Activated naive CD8-positive, alpha-beta T cell (primary cell): ENCODE measurements around the gene TBC1D12.

Experiments used
- H3K27ac Mint-ChIP-seq: one replicate; pipeline ENCODE4 v1.8.0; 2021; ENCODE audit warnings: mixed read lengths
- H3K27me3 Mint-ChIP-seq: one replicate; pipeline ENCODE4 v1.8.0; 2021; ENCODE audit warnings: mixed read lengths
- H3K36me3 Mint-ChIP-seq: one replicate; pipeline ENCODE4 v1.8.0; 2021; ENCODE audit warnings: mixed read lengths
- H3K4me1 Mint-ChIP-seq: one replicate; pipeline ENCODE4 v1.8.0; 2021; ENCODE audit warnings: low read depth, mixed read lengths
- H3K4me3 Mint-ChIP-seq: one replicate; pipeline ENCODE4 v1.8.0; 2021; ENCODE audit warnings: mild to moderate bottlenecking, mixed read lengths
- H3K9me3 Mint-ChIP-seq: one replicate; pipeline ENCODE4 v1.8.0; 2021; ENCODE audit warnings: low read depth, mixed read lengths

The TBC1D12 gene

GRCh38 chr10:94459385-94459784 lies 57.0 kb downstream of the TBC1D12 start:
- H3K36me3 Mint-ChIP-seq = no peaks in the 10 kb centered on the region
- no peaks in the 10 kb centered on the region for H3K9me3 Mint-ChIP-seq
- no peaks in the 10 kb centered on the region for H3K4me1 Mint-ChIP-seq
- no peak overlapping the region for H3K4me3 Mint-ChIP-seq
- H3K27me3 Mint-ChIP-seq = peaks cover 8% of the 10 kb centered on the region
- H3K27ac Mint-ChIP-seq = no peak overlapping the region

- Mint-ChIP-seq H3K4me3 (no peak overlapping the region), H3K27ac (no peak overlapping the region), H3K36me3 (no peaks in the 10 kb centered on the region), H3K4me1 (no peaks in the 10 kb centered on the region), H3K27me3 (peaks cover 12% of the 10 kb centered on the region), H3K9me3 (no peaks in the 10 kb centered on the region)
Measured at GRCh38 chr10:94461503-94461902, 59.2 kb downstream of the TBC1D12 start.

GRCh38 chr10:94462130-94462529 lies 59.8 kb downstream of the TBC1D12 start:
- Mint-ChIP-seq H3K27me3 (peaks cover 12% of the 10 kb centered on the region), H3K27ac (no peak overlapping the region), H3K4me3 (no peak overlapping the region), H3K4me1 (no peaks in the 10 kb centered on the region), H3K36me3 (no peaks in the 10 kb centered on the region), H3K9me3 (no peaks in the 10 kb centered on the region)

GRCh38 chr10:94465684-94466083 lies 63.3 kb downstream of the TBC1D12 start:
- H3K27ac Mint-ChIP-seq = no peak overlapping the region
- H3K4me1 Mint-ChIP-seq = no peaks in the 10 kb centered on the region
- no peaks in the 10 kb centered on the region for H3K36me3 Mint-ChIP-seq
- H3K4me3 Mint-ChIP-seq = no peak overlapping the region
- peaks cover 14% of the 10 kb centered on the region for H3K27me3 Mint-ChIP-seq
- H3K9me3 Mint-ChIP-seq = no peaks in the 10 kb centered on the region

- Mint-ChIP-seq H3K4me1 (no peaks in the 10 kb centered on the region), H3K4me3 (no peak overlapping the region), H3K9me3 (peaks cover 5% of the 10 kb centered on the region), H3K27me3 (peaks cover 4% of the 10 kb centered on the region), H3K27ac (no peak overlapping the region), H3K36me3 (no peaks in the 10 kb centered on the region)
Measured at GRCh38 chr10:94481410-94481809, 79.1 kb downstream of the TBC1D12 start.

GRCh38 chr10:94483970-94484369 lies 81.6 kb downstream of the TBC1D12 start:
- Mint-ChIP-seq H3K9me3 (peaks cover 11% of the 10 kb centered on the region), H3K36me3 (no peaks in the 10 kb centered on the region), H3K27me3 (peaks cover 5% of the 10 kb centered on the region), H3K27ac (no peak overlapping the region), H3K4me3 (no peak overlapping the region), H3K4me1 (no peaks in the 10 kb centered on the region)

- Mint-ChIP-seq H3K4me1 (no peaks in the 10 kb centered on the region), H3K36me3 (no peaks in the 10 kb centered on the region), H3K27ac (no peak overlapping the region), H3K27me3 (peaks cover 9% of the 10 kb centered on the region), H3K4me3 (no peak overlapping the region), H3K9me3 (peaks cover 11% of the 10 kb centered on the region)
Measured at GRCh38 chr10:94485094-94485493, 82.8 kb downstream of the TBC1D12 start.

- H3K36me3 Mint-ChIP-seq = no peaks in the 10 kb centered on the region
- no peak overlapping the region for H3K27ac Mint-ChIP-seq
- H3K4me1 Mint-ChIP-seq = no peaks in the 10 kb centered on the region
- peaks cover 11% of the 10 kb centered on the region for H3K9me3 Mint-ChIP-seq
- no peak overlapping the region for H3K4me3 Mint-ChIP-seq
- H3K27me3 Mint-ChIP-seq = peaks cover 12% of the 10 kb centered on the region
Measured at GRCh38 chr10:94487575-94487974, 85.2 kb downstream of the TBC1D12 start.

- Mint-ChIP-seq H3K9me3 (peaks cover 6% of the 10 kb centered on the region), H3K4me1 (no peaks in the 10 kb centered on the region), H3K36me3 (no peaks in the 10 kb centered on the region), H3K4me3 (no peak overlapping the region), H3K27ac (no peak overlapping the region), H3K27me3 (peaks cover 8% of the 10 kb centered on the region)
Measured at GRCh38 chr10:94489107-94489506, 86.8 kb downstream of the TBC1D12 start.

- Mint-ChIP-seq H3K27me3 (peaks cover 8% of the 10 kb centered on the region), H3K4me1 (no peaks in the 10 kb centered on the region), H3K9me3 (peaks cover 6% of the 10 kb centered on the region), H3K27ac (no peak overlapping the region), H3K36me3 (no peaks in the 10 kb centered on the region), H3K4me3 (no peak overlapping the region)
Measured at GRCh38 chr10:94489976-94490788, 87.8 kb downstream of the TBC1D12 start.

GRCh38 chr10:94490789-94491039 lies 88.4 kb downstream of the TBC1D12 start:
- Mint-ChIP-seq H3K27me3 (peaks cover 8% of the 10 kb centered on the region), H3K27ac (no peak overlapping the region), H3K4me3 (no peak overlapping the region), H3K9me3 (peaks cover 6% of the 10 kb centered on the region), H3K4me1 (no peaks in the 10 kb centered on the region), H3K36me3 (no peaks in the 10 kb centered on the region)

GRCh38 chr10:94493463-94493862 lies 91.1 kb downstream of the TBC1D12 start:
- Mint-ChIP-seq H3K9me3 (no peaks in the 10 kb centered on the region), H3K27ac (no peak overlapping the region), H3K27me3 (peaks cover 7% of the 10 kb centered on the region), H3K4me3 (no peak overlapping the region), H3K4me1 (no peaks in the 10 kb centered on the region), H3K36me3 (no peaks in the 10 kb centered on the region)

GRCh38 chr10:94496010-94496409 lies 93.7 kb downstream of the TBC1D12 start:
- Mint-ChIP-seq H3K36me3 (no peaks in the 10 kb centered on the region), H3K4me3 (no peak overlapping the region)

GRCh38 chr10:94496646-94497045 lies 94.3 kb downstream of the TBC1D12 start:
- Mint-ChIP-seq H3K36me3 (no peaks in the 10 kb centered on the region), H3K9me3 (no peaks in the 10 kb centered on the region), H3K4me3 (no peak overlapping the region)

More at GRCh38 chr10:94496010-94496409, 93.7 kb downstream of the TBC1D12 start:
- no peak overlapping the region for H3K27ac Mint-ChIP-seq
- H3K27me3 Mint-ChIP-seq = no peaks in the 10 kb centered on the region
- no peaks in the 10 kb centered on the region for H3K9me3 Mint-ChIP-seq
- no peaks in the 10 kb centered on the region for H3K4me1 Mint-ChIP-seq

GRCh38 chr10:94500063-94500462 lies 97.7 kb downstream of the TBC1D12 start:
- no peaks in the 10 kb centered on the region for H3K4me1 Mint-ChIP-seq
- no peaks in the 10 kb centered on the region for H3K27me3 Mint-ChIP-seq
- H3K36me3 Mint-ChIP-seq = no peaks in the 10 kb centered on the region
- H3K27ac Mint-ChIP-seq = no peak overlapping the region
- H3K9me3 Mint-ChIP-seq = no peaks in the 10 kb centered on the region
- no peak overlapping the region for H3K4me3 Mint-ChIP-seq

More at GRCh38 chr10:94496646-94497045, 94.3 kb downstream of the TBC1D12 start:
- no peaks in the 10 kb centered on the region for H3K4me1 Mint-ChIP-seq
- no peaks in the 10 kb centered on the region for H3K27me3 Mint-ChIP-seq
- no peak overlapping the region for H3K27ac Mint-ChIP-seq
